Muscle layer of duodenum (tissue), 2 donors: ENCODE results near the gene CEP112.

Source experiments
- H3K27ac ChIP-seq: one replicate; pipeline ENCODE4 v1.7.0; 2013; ENCODE audit warnings: mild to moderate bottlenecking, low read length
- H3K27me3 ChIP-seq: one replicate; pipeline ENCODE4 v1.7.0; 2013; ENCODE audit warnings: low read depth, mild to moderate bottlenecking, control low read depth, low read length
- H3K36me3 ChIP-seq, 2 donors: one replicate each; pipeline ENCODE4 v1.7.0; 2013; ENCODE audit warnings: low read length in 2 of 2, control low read depth in 1 of 2, mild to moderate bottlenecking in 1 of 2; ENCODE audit not compliant: insufficient read depth in 2 of 2, control insufficient read depth in 1 of 2
- H3K4me1 ChIP-seq, 2 donors: one replicate each; pipeline ENCODE4 v1.7.0; 2013; ENCODE audit warnings: low read length in 2 of 2, mild to moderate bottlenecking in 2 of 2, control low read depth in 1 of 2, moderate library complexity in 1 of 2; ENCODE audit not compliant: insufficient read depth in 2 of 2, control insufficient read depth in 1 of 2
- H3K4me3 ChIP-seq, 2 donors: one replicate each; pipeline ENCODE4 v1.7.0; 2013; ENCODE audit warnings: low read length in 2 of 2, low read depth in 1 of 2, mild to moderate bottlenecking in 1 of 2
- H3K9me3 ChIP-seq, 2 donors: one replicate each; pipeline ENCODE4 v1.7.0; 2013; ENCODE audit warnings: low read length in 2 of 2, control low read depth in 1 of 2, mild to moderate bottlenecking in 1 of 2; ENCODE audit not compliant: control insufficient read depth in 1 of 2
- donor health status: healthy.

CEP112 gene

GRCh38 chr17:65925606-65926307 lies 266.2 kb downstream of the CEP112 start:
- H3K27me3 ChIP-seq = no peaks in the 10 kb centered on the region
- no peak overlapping the region for H3K4me3 ChIP-seq
- no peaks in the 10 kb centered on the region for H3K4me1 ChIP-seq
- peaks cover 0 to 4% of the 10 kb centered on the region in 2 donors for H3K36me3 ChIP-seq
- no peak overlapping the region for H3K27ac ChIP-seq
- H3K9me3 ChIP-seq = no peaks in the 10 kb centered on the region

- Histone ChIP-seq H3K4me3 (no peak overlapping the region), H3K36me3 (peaks cover 0 to 4% of the 10 kb centered on the region in 2 donors), H3K9me3 (no peaks in the 10 kb centered on the region), H3K27me3 (no peaks in the 10 kb centered on the region), H3K27ac (no peak overlapping the region), H3K4me1 (no peaks in the 10 kb centered on the region)
These were observed 270.9 kb downstream of the CEP112 start for GRCh38 chr17:65920996-65921395.

- no peak overlapping the region for H3K27ac ChIP-seq
- no peak overlapping the region for H3K4me3 ChIP-seq
- H3K4me1 ChIP-seq = no peaks in the 10 kb centered on the region
- no peaks in the 10 kb centered on the region for H3K9me3 ChIP-seq
- no peaks in the 10 kb centered on the region for H3K27me3 ChIP-seq
- H3K36me3 ChIP-seq = no peaks in the 10 kb centered on the region
These were observed 273.0 kb downstream of the CEP112 start for GRCh38 chr17:65918916-65919315.

GRCh38 chr17:65918500-65918899 lies 273.4 kb downstream of the CEP112 start:
- Histone ChIP-seq H3K9me3 (no peaks in the 10 kb centered on the region), H3K4me3 (no peak overlapping the region), H3K36me3 (no peaks in the 10 kb centered on the region), H3K4me1 (no peaks in the 10 kb centered on the region), H3K27me3 (no peaks in the 10 kb centered on the region), H3K27ac (no peak overlapping the region)

GRCh38 chr17:65917560-65917959 lies 274.4 kb downstream of the CEP112 start:
- H3K4me1 ChIP-seq = no peaks in the 10 kb centered on the region
- H3K9me3 ChIP-seq = no peaks in the 10 kb centered on the region
- no peaks in the 10 kb centered on the region for H3K27me3 ChIP-seq
- no peaks in the 10 kb centered on the region for H3K36me3 ChIP-seq
- H3K4me3 ChIP-seq = no peak overlapping the region
- no peak overlapping the region for H3K27ac ChIP-seq

- no peaks in the 10 kb centered on the region for H3K4me1 ChIP-seq
- H3K4me3 ChIP-seq = no peak overlapping the region
- no peaks in the 10 kb centered on the region for H3K27me3 ChIP-seq
- H3K36me3 ChIP-seq = no peaks in the 10 kb centered on the region
- no peaks in the 10 kb centered on the region for H3K9me3 ChIP-seq
- no peak overlapping the region for H3K27ac ChIP-seq
These were observed 275.5 kb downstream of the CEP112 start for GRCh38 chr17:65916425-65916824.

GRCh38 chr17:65914784-65915342 lies 277.1 kb downstream of the CEP112 start:
- no peak overlapping the region for H3K4me3 ChIP-seq
- no peaks in the 10 kb centered on the region for H3K4me1 ChIP-seq
- H3K9me3 ChIP-seq = peaks cover 0 to 6% of the 10 kb centered on the region in 2 donors
- H3K27ac ChIP-seq = no peak overlapping the region
- no peaks in the 10 kb centered on the region for H3K36me3 ChIP-seq
- H3K27me3 ChIP-seq = no peaks in the 10 kb centered on the region

GRCh38 chr17:65913326-65913850 lies 278.5 kb downstream of the CEP112 start:
- Histone ChIP-seq H3K4me3 (no peak overlapping the region), H3K9me3 (peaks cover 0 to 6% of the 10 kb centered on the region in 2 donors), H3K27me3 (no peaks in the 10 kb centered on the region)

GRCh38 chr17:65910836-65911235 lies 281.1 kb downstream of the CEP112 start:
- Histone ChIP-seq H3K4me3 (no peak overlapping the region), H3K27ac (no peak overlapping the region), H3K9me3 (peaks cover 0 to 6% of the 10 kb centered on the region in 2 donors), H3K4me1 (no peaks in the 10 kb centered on the region), H3K36me3 (peaks cover 0 to 6% of the 10 kb centered on the region in 2 donors), H3K27me3 (no peaks in the 10 kb centered on the region)

More at GRCh38 chr17:65913326-65913850, 278.5 kb downstream of the CEP112 start:
- Histone ChIP-seq H3K36me3 (no peaks in the 10 kb centered on the region), H3K4me1 (no peaks in the 10 kb centered on the region), H3K27ac (no peak overlapping the region)

GRCh38 chr17:65902831-65903522 lies 289.0 kb downstream of the CEP112 start:
- H3K9me3 ChIP-seq = no peaks in the 10 kb centered on the region
- no peak overlapping the region for H3K27ac ChIP-seq
- peaks cover 0 to 6% of the 10 kb centered on the region in 2 donors for H3K36me3 ChIP-seq
- H3K27me3 ChIP-seq = no peaks in the 10 kb centered on the region
- no peak overlapping the region for H3K4me3 ChIP-seq
- no peaks in the 10 kb centered on the region for H3K4me1 ChIP-seq

GRCh38 chr17:65902155-65902554 lies 289.8 kb downstream of the CEP112 start:
- peaks cover 0 to 3% of the 10 kb centered on the region in 2 donors for H3K36me3 ChIP-seq
- no peaks in the 10 kb centered on the region for H3K4me1 ChIP-seq
- H3K9me3 ChIP-seq = no peaks in the 10 kb centered on the region
- H3K27me3 ChIP-seq = no peaks in the 10 kb centered on the region
- H3K4me3 ChIP-seq = no peak overlapping the region
- no peak overlapping the region for H3K27ac ChIP-seq
